Spleen (tissue), 11 donors: Measurements from ENCODE around the gene SHKBP1. TPM values are rescaled to one million over a fixed set of nuclear protein-coding genes. Genes with fewer than 3 reads are reported as not detected.

Experiments used
- DNase-seq: peaks from one replicate; pipeline ENCODE4 v3.0.0-alpha.2; 2020
- H3K27ac ChIP-seq, 8 donors: fragments of 200-600 bp; sonication (generic) in 7 of 8; 1 replicate in 4 of 8; 2 replicates in 4 of 8; pipeline versions ENCODE4 v1.5.0 to v1.8.0; 2016 to 2021; ENCODE audit warnings: inconsistent platforms in 4 of 8, mild to moderate bottlenecking in 4 of 8, moderate library complexity in 1 of 8
- H3K27me3 ChIP-seq, 7 donors: fragments of 200-600 bp; sonication (generic) in 6 of 7; replicated peaks in 1 of 7; 1 replicate in 4 of 7; 2 replicates in 3 of 7; pipeline versions ENCODE4 v1.5.0 to v1.8.0; 2016 to 2021; ENCODE audit warnings: inconsistent platforms in 3 of 7, mild to moderate bottlenecking in 1 of 7
- H3K36me3 ChIP-seq, 6 donors: fragments of 200-600 bp; sonication (generic) in 5 of 6; 1 replicate in 4 of 6; 2 replicates in 2 of 6; pipeline versions ENCODE4 v1.5.0 to v1.8.0; 2016 to 2021; ENCODE audit warnings: inconsistent platforms in 2 of 6
- H3K4me1 ChIP-seq, 6 donors: fragments of 200-600 bp; sonication (generic) in 5 of 6; 1 replicate in 3 of 6; 2 replicates in 3 of 6; pipeline versions ENCODE4 v1.5.0 to v1.8.0; 2016 to 2021; ENCODE audit warnings: inconsistent platforms in 3 of 6
- H3K4me3 ChIP-seq, 8 donors: fragments of 200-600 bp; sonication (generic) in 7 of 8; 1 replicate in 4 of 8; 2 replicates in 4 of 8; pipeline versions ENCODE4 v1.5.0 to v1.8.0; 2016 to 2021; ENCODE audit warnings: inconsistent platforms in 4 of 8, mild to moderate bottlenecking in 4 of 8, moderate library complexity in 2 of 8
- H3K9me3 ChIP-seq, 8 donors: fragments of 200-600 bp; sonication (generic) in 7 of 8; 1 replicate in 4 of 8; 2 replicates in 4 of 8; pipeline versions ENCODE4 v1.5.0 to v1.8.0; 2016 to 2021; ENCODE audit warnings: inconsistent platforms in 4 of 8
- CTCF ChIP-seq, 11 experiments: fragments of 200-600 bp in 7 of 11; fragments of 450-650 bp in 4 of 11; sonication (generic) in 4 of 11; IDR thresholded peaks in 8 of 11; conservative IDR thresholded peaks in 3 of 11; 1 replicate in 7 of 11; 2 replicates in 4 of 11; pipeline versions ENCODE4 v1.4.0 to v1.8.0; 2016 to 2021; ENCODE audit warnings: antibody characterized with exemption in 11 of 11, inconsistent platforms in 4 of 11, mild to moderate bottlenecking in 1 of 11
- POLR2A ChIP-seq, 3 donors: fragments of 450-650 bp; IDR thresholded peaks; one replicate each; pipeline ENCODE4 v1.5.1; 2017; ENCODE audit warnings: antibody characterized with exemption in 3 of 3, mild to moderate bottlenecking in 1 of 3
- POLR2AphosphoS5 ChIP-seq, 3 donors: sonication (generic); formaldehyde crosslinking; IDR thresholded peaks; one replicate each; pipeline ENCODE4 v1.5.1; 2017; ENCODE audit warnings: antibody characterized with exemption in 3 of 3
- WGBS, 5 donors: extraction: QIAGEN DNeasy Blood & Tissue Kit in 3 of 5; methylation state at CpG; one replicate each; pipeline versions ENCODE4 v1.1.5 to v1.1.7; 2013 to 2018; 5-methylcytosine and 5-hydroxymethylcytosine counted together
- intact Hi-C: fragments of 100-400 bp; cut with DNase I; formaldehyde crosslinking; loops from one replicate; pipeline ENCODE4 v1.15.0; 2023; ENCODE audit warnings: low total_unique reads
- polyA plus RNA-seq, 3 donors: library from polyadenylated mRNA; stranded (reverse); fragments of 200-250 nt; gene quantifications; one replicate each; pipeline ENCODE4 v1.2.1, GENCODE V29; 2013
- total RNA-seq, 7 donors: library from RNA; depleted of rRNA in 3 of 7; stranded (reverse); fragments of >200 nt in 3 of 7; fragmentation: NEBNext Ultra II Directional in 4 of 7; extraction: Animal tissue kit (Norgen Biotek cat#: 25700) in 4 of 7; gene quantifications; one replicate each; pipeline versions ENCODE4 v1.1.0 to v1.2.1, GENCODE V29; 2016 to 2021
- donor health status: healthy with polysubstance abuse.
- donor health status: DM: no; HTN: no; CAD: no; lungs with moderate emphysema.
- donor health status: DM: no; HTN: no; CAD: no.
- donor health status: Bipolar disorder and iron deficiency.
- donor health status: healthy.
- donor health status: DM: no; HTN: no; CAD: no.
- donor health status: DM: yes; HTN: yes; CAD: no.

Gene SHKBP1
- total and polyA plus RNA-seq, 10 donors, result 102 to 282 (median 151) TPM

GRCh38 chr19:40565910-40566495, 10.7 kb upstream of the SHKBP1 start:
- Histone ChIP-seq H3K4me3 (no peak overlapping the region), H3K9me3 (no peaks in the 10 kb centered on the region), H3K36me3 (no peaks in the 10 kb centered on the region), H3K27ac (no peak overlapping the region), H3K4me1 (peaks cover 5 to 31% (median 16%) of the 10 kb centered on the region in 6 donors), H3K27me3 (peaks cover 0 to 85% (median 51%) of the 10 kb centered on the region in 7 donors)
- DNase-seq, result no peak
- intact Hi-C loops, result no loop called here
- TF ChIP-seq POLR2A (IDR thresholded peaks at IDR 0.05) (no peak), CTCF (IDR thresholded peaks at IDR 0.05 in 8 of 11, conservative IDR thresholded peaks at IDR 0.05 in 3 of 11) (no peak), POLR2AphosphoS5 (IDR thresholded peaks at IDR 0.05) (no peak)
- WGBS, 5 donors, result 79 to 87% (median 86%) methylated on average over 4 to 14 of the region's 14 CpGs

- intact Hi-C loops, result no loop called here
- TF ChIP-seq POLR2AphosphoS5 (IDR thresholded peaks at IDR 0.05) (no peak), CTCF (IDR thresholded peaks at IDR 0.05 in 8 of 11, conservative IDR thresholded peaks at IDR 0.05 in 3 of 11) (no peak), POLR2A (IDR thresholded peaks at IDR 0.05) (no peak)
- Histone ChIP-seq H3K27ac (no peak overlapping the region), H3K4me1 (peaks cover 5 to 33% (median 16%) of the 10 kb centered on the region in 6 donors), H3K36me3 (no peaks in the 10 kb centered on the region), H3K4me3 (peak overlapping the region in 6 of 8 donors; percentile 5 to 56 (median 16)), H3K27me3 (peaks cover 0 to 74% (median 51%) of the 10 kb centered on the region in 7 donors), H3K9me3 (no peaks in the 10 kb centered on the region)
- no peak for DNase-seq
- WGBS, 5 donors, result 25 to 33% (median 27%) methylated on average over 16 to 20 of the region's 20 CpGs
These were observed 9.5 kb upstream of the SHKBP1 start for GRCh38 chr19:40567040-40567749.

- WGBS, 5 donors, result 9 to 32% (median 11%) methylated on average over 14 to 70 of the region's 70 CpGs
- no peak for DNase-seq
- TF ChIP-seq CTCF (IDR thresholded peaks at IDR 0.05 in 8 of 11, conservative IDR thresholded peaks at IDR 0.05 in 3 of 11), result peak in 1 of 11 experiments; percentile 7
- no peak for TF ChIP-seq POLR2AphosphoS5 (IDR thresholded peaks at IDR 0.05)
- TF ChIP-seq POLR2A (IDR thresholded peaks at IDR 0.05), result no peak
- H3K36me3 ChIP-seq, result no peaks in the 10 kb centered on the region
- peaks cover 0 to 66% (median 51%) of the 10 kb centered on the region in 7 donors for H3K27me3 ChIP-seq
- H3K9me3 ChIP-seq, result no peaks in the 10 kb centered on the region
- intact Hi-C loops, result no loop called here
- no peak overlapping the region for H3K27ac ChIP-seq
- peaks cover 5 to 33% (median 16%) of the 10 kb centered on the region in 6 donors for H3K4me1 ChIP-seq
- H3K4me3 ChIP-seq, result peak overlapping the region in 6 of 8 donors; percentile 5 to 56 (median 16)
These were observed 8.8 kb upstream of the SHKBP1 start for GRCh38 chr19:40567750-40568494.
